ENCODE measurements around the gene FZR1.

DNA sequence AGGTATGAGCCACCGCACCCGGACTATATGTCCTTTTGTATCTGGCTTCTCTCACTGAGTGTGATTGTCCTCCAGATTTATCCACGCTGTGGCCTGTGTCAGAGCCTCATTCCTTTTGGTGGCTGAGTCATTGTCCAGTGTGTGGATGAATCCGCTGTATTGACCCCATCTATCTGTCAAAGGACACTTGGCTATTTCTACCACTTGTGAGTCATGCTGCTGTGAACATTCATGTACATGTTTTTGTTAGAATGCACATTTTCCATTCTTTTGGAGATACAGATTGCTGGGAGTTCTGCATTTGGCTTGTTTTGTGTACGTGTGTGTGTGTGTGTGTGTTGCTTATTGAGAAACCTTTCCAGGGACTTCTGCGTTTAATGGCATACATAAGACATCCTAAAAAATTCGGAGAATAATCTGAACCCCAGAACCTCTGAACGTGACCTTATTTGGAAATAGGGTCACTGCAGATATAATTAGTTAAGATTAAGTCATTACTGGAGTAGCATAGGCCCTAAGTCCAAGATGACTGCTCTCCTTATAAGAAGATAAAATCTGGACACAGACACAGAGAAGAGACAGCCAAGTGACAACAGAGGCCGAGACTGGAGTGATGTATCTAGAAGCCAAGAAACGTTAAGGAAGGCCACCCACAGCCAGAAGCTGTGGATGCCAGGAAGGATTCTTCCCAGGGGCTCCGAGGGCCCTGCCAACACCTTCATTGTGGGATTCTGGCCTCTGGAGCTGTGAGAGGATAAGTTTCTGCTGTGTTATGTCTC, 74.2 kb downstream of the FZR1 start:
- TF ChIP-seq, protein P1, sequence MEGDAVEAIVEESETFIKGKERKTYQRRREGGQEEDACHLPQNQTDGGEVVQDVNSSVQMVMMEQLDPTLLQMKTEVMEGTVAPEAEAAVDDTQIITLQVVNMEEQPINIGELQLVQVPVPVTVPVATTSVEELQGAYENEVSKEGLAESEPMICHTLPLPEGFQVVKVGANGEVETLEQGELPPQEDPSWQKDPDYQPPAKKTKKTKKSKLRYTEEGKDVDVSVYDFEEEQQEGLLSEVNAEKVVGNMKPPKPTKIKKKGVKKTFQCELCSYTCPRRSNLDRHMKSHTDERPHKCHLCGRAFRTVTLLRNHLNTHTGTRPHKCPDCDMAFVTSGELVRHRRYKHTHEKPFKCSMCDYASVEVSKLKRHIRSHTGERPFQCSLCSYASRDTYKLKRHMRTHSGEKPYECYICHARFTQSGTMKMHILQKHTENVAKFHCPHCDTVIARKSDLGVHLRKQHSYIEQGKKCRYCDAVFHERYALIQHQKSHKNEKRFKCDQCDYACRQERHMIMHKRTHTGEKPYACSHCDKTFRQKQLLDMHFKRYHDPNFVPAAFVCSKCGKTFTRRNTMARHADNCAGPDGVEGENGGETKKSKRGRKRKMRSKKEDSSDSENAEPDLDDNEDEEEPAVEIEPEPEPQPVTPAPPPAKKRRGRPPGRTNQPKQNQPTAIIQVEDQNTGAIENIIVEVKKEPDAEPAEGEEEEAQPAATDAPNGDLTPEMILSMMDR (IDR thresholded peaks at IDR 0.05) = no peak
- no peak for TF ChIP-seq POLR2A (IDR thresholded peaks at IDR 0.05)
